HEK293 (cell line): ENCODE results near the gene PHACTR1.

Source experiments
- CTCF ChIA-PET: fragments of 350-600 bp; formaldehyde crosslinking; extraction: SDS; loops from one replicate; lab custom pipeline; 2021; ENCODE audit warnings: antibody characterized with exemption; lab: Yijun Ruan, JAX
- POLR2A ChIA-PET: fragments of 300-600 bp; formaldehyde crosslinking; extraction: SDS; loops from one replicate; lab custom pipeline; 2020; ENCODE audit warnings: antibody characterized with exemption, inconsistent platforms; lab: Yijun Ruan, JAX
- H3K27ac ChIP-seq: fragments of 200-500 bp; sonication (Bioruptor generic); 2 replicates; pipeline ENCODE4 v1.5.1; 2014; ENCODE audit warnings: low read depth, low read length, control low read depth, inconsistent platforms; ENCODE audit errors: extremely low read depth
- H3K36me3 ChIP-seq, 2 experiments: fragments of 200-500 bp in 1 of 2; sonication (Bioruptor generic) in 1 of 2; 1 replicate in 1 of 2; 2 replicates in 1 of 2; pipeline ENCODE4 v1.5.1; 2014 to 2017; ENCODE audit warnings: inconsistent platforms in 2 of 2, low read length in 2 of 2; ENCODE audit not compliant: control insufficient read depth in 2 of 2, insufficient read depth in 1 of 2
- H3K4me1 ChIP-seq: fragments of 200-500 bp; sonication (Bioruptor generic); 2 replicates; pipeline ENCODE4 v1.5.1; 2014; ENCODE audit warnings: mild to moderate bottlenecking, low read length, inconsistent platforms; ENCODE audit not compliant: control insufficient read depth, insufficient read depth
- H3K4me3 ChIP-seq: 2 replicates; pipeline ENCODE4 v1.5.1; 2011; ENCODE audit warnings: low read depth, mild to moderate bottlenecking, control low read depth, low read length, moderate library complexity
- H3K9me3 ChIP-seq: fragments of 200-500 bp; sonication (Bioruptor generic); 2 replicates; pipeline ENCODE4 v1.5.1; 2014; ENCODE audit warnings: low read depth, low read length, inconsistent platforms; ENCODE audit not compliant: control insufficient read depth, insufficient read depth
- BCL6B ChIP-seq: fragments of 450-650 bp; formaldehyde crosslinking; IDR thresholded peaks from 2 replicates; pipeline ENCODE4 v1.5.1; 2017; ENCODE audit warnings: missing biosample characterization, missing genetic modification characterization
- GLI2 ChIP-seq: fragments of 450-650 bp; formaldehyde crosslinking; IDR thresholded peaks from 2 replicates; pipeline ENCODE4; 2017; ENCODE audit warnings: missing biosample characterization, missing genetic modification characterization, low read depth, borderline replicate concordance
- YY1 ChIP-seq: fragments of 450-650 bp; formaldehyde crosslinking; IDR thresholded peaks from 2 replicates; pipeline ENCODE4 v1.5.1; 2018; ENCODE audit warnings: missing biosample characterization, missing genetic modification characterization
- ZBTB21 ChIP-seq: fragments of 450-650 bp; formaldehyde crosslinking; IDR thresholded peaks from 2 replicates; pipeline ENCODE4 v1.5.1; 2017; ENCODE audit warnings: missing biosample characterization, missing genetic modification characterization
- ZBTB48 ChIP-seq: fragments of 450-650 bp; formaldehyde crosslinking; IDR thresholded peaks from 2 replicates; pipeline ENCODE4 v1.5.1; 2016; ENCODE audit warnings: missing biosample characterization, missing genetic modification characterization
- ZBTB6 ChIP-seq: fragments of 450-650 bp; formaldehyde crosslinking; IDR thresholded peaks from 2 replicates; pipeline ENCODE4 v1.5.1; 2017; ENCODE audit warnings: missing biosample characterization, missing genetic modification characterization
- ZNF121 ChIP-seq: fragments of 450-650 bp; formaldehyde crosslinking; IDR thresholded peaks from 2 replicates; pipeline ENCODE4 v1.5.1; 2016; ENCODE audit warnings: missing biosample characterization, missing genetic modification characterization
- ZNF157 ChIP-seq: fragments of 450-650 bp; formaldehyde crosslinking; IDR thresholded peaks from 2 replicates; pipeline ENCODE4 v1.5.1; 2016; ENCODE audit warnings: missing biosample characterization, missing genetic modification characterization
- ZNF221 ChIP-seq: fragments of 450-650 bp; formaldehyde crosslinking; IDR thresholded peaks from 2 replicates; pipeline ENCODE4 v1.5.1; 2017; ENCODE audit warnings: missing biosample characterization, missing genetic modification characterization, borderline replicate concordance
- ZNF341 ChIP-seq: fragments of 450-650 bp; formaldehyde crosslinking; IDR thresholded peaks from 2 replicates; pipeline ENCODE4; 2016; ENCODE audit warnings: low read depth, missing biosample characterization, missing genetic modification characterization
- ZNF362 ChIP-seq: fragments of 450-650 bp; formaldehyde crosslinking; IDR thresholded peaks from 2 replicates; pipeline ENCODE4 v1.5.1; 2016; ENCODE audit warnings: missing biosample characterization, missing genetic modification characterization
- ZNF394 ChIP-seq: fragments of 450-650 bp; formaldehyde crosslinking; IDR thresholded peaks from 2 replicates; pipeline ENCODE4 v1.5.1; 2016; ENCODE audit warnings: missing biosample characterization, missing genetic modification characterization, mild to moderate bottlenecking, moderate library complexity, borderline replicate concordance
- ZNF416 ChIP-seq: fragments of 450-650 bp; formaldehyde crosslinking; IDR thresholded peaks from 2 replicates; pipeline ENCODE4 v1.5.1; 2016; ENCODE audit warnings: missing biosample characterization, missing genetic modification characterization
- ZNF623 ChIP-seq: fragments of 450-650 bp; formaldehyde crosslinking; IDR thresholded peaks from 2 replicates; pipeline ENCODE4 v1.5.1; 2016; ENCODE audit warnings: missing biosample characterization, missing genetic modification characterization
- ZNF670 ChIP-seq: fragments of 450-650 bp; formaldehyde crosslinking; IDR thresholded peaks from 2 replicates; pipeline ENCODE4 v1.5.1; 2016; ENCODE audit warnings: missing biosample characterization, missing genetic modification characterization, low read depth
- TF ChIP-seq, protein P1 (sequence below): fragments of 450-650 bp; formaldehyde crosslinking; IDR thresholded peaks from 2 replicates; pipeline ENCODE4 v1.5.1; 2016; ENCODE audit warnings: missing biosample characterization, missing genetic modification characterization

Gene PHACTR1

GRCh38 chr6:13303668-13304017, 587.1 kb downstream of the PHACTR1 start:
- H3K9me3 ChIP-seq: no peaks in the 10 kb centered on the region
- 0 out of 2 replicates have a peak overlapping the region, but pooled peaks have one; percentile 34 for H3K27ac ChIP-seq
- POLR2A ChIA-PET: no interaction called here
- peaks cover 6% of the 10 kb centered on the region for H3K4me1 ChIP-seq
- no peak overlapping the region for H3K4me3 ChIP-seq
- TF ChIP-seq ZBTB6 (tag by site-specific recombination): 0 out of 2 replicates have a peak, but pooled peaks have one; percentile 47
- no peak for TF ChIP-seq ZNF362
- 0 out of 2 replicates have a peak, but pooled peaks have one; percentile 69 for TF ChIP-seq ZBTB48 (tag by site-specific recombination)
- no peak for TF ChIP-seq ZNF221 (tag by site-specific recombination)
- TF ChIP-seq, all 188 proteins: peak for 2
- H3K36me3 ChIP-seq: peaks cover 10 to 84% of the 10 kb centered on the region in 2 experiments; a peak in 2 of 3 replicates
- CTCF ChIA-PET: interaction anchor here (0.6 kb wide), 1 partner anchor 24 kb away, joined by 3 read pairs; no protein-coding TSS in a partner anchor

DNA sequence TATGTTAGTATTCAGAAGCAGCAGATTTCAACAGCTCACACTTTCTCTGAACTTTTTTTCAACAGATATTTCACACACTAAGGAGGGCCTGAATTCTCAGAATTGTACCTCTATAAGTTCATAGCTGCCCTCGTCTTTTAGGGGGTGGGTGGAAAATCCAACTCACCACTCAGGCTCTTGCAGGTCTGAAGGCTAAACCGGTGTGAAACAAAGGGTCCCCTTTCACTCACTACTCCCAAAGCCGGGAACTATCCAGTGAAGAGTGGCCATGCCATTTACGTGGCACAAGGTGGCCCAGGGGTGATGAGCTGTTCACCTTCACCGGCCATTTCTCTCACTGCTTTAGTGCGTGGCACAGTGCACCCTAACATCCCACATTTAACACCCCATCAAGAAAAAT, 587.5 kb downstream of the PHACTR1 start:
- Histone ChIP-seq H3K27ac (no peak overlapping the region), H3K4me3 (no peak overlapping the region), H3K36me3 (peaks cover 10 to 84% of the 10 kb centered on the region in 2 experiments; a peak in 2 of 3 replicates), H3K9me3 (no peaks in the 10 kb centered on the region), H3K4me1 (peaks cover 6% of the 10 kb centered on the region)
- POLR2A ChIA-PET: no interaction called here
- CTCF ChIA-PET: interaction anchor here (0.6 to 1.0 kb wide), 2 partner anchors 23 to 26 kb away, joined by 3 read pairs; no protein-coding TSS in a partner anchor
- TF ChIP-seq BCL6B (no peak), ZNF623 (tag by site-specific recombination) (no peak), ZNF121 (tag by site-specific recombination) (no peak), GLI2 (tag by site-specific recombination) (no peak), ZNF341 (tag by site-specific recombination) (no peak), ZNF394 (tag by site-specific recombination) (no peak), YY1 (no peak)
- TF ChIP-seq, protein P1, sequence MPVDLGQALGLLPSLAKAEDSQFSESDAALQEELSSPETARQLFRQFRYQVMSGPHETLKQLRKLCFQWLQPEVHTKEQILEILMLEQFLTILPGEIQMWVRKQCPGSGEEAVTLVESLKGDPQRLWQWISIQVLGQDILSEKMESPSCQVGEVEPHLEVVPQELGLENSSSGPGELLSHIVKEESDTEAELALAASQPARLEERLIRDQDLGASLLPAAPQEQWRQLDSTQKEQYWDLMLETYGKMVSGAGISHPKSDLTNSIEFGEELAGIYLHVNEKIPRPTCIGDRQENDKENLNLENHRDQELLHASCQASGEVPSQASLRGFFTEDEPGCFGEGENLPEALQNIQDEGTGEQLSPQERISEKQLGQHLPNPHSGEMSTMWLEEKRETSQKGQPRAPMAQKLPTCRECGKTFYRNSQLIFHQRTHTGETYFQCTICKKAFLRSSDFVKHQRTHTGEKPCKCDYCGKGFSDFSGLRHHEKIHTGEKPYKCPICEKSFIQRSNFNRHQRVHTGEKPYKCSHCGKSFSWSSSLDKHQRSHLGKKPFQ (tag by site-specific recombination): no peak

DNA sequence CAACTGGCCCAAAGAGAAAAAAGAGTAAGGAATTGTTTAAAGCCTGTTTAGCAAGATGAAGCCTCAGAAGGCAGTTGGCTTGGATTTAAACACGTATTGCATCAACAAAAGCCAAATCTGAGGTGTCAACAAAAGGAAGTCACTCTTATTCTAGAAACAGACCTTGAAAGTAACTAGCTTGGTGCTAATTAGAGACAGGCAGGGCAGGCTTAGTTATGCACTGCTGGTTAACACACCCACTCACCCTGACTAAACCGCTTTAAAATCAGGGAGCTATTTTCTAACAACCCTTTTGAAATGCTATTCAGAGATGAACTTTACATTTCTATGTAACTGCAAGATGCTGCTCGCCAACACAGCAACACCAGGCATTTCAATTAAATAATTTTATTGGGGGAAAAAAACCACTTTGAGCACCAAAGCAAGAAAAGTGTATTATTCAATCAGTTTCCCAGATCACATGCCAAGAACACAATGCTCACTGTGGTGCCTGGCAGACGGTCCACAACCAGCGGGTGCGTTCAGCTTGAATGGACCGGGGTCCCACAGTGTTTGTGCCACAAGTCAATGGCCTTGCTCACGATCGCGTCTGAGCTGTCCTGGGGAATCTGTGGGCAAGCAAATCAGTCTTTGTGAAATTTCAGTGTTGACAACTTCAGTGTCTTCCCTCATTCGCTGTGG, 588.2 kb downstream of the PHACTR1 start:
- POLR2A ChIA-PET: no interaction called here
- Histone ChIP-seq H3K36me3 (peaks cover 10 to 82% of the 10 kb centered on the region in 2 experiments; a peak in 2 of 3 replicates), H3K4me1 (peaks cover 6% of the 10 kb centered on the region)
- no peak for TF ChIP-seq ZBTB21 (tag by site-specific recombination)
- no peak for TF ChIP-seq ZNF157
- TF ChIP-seq ZNF670: no peak
- TF ChIP-seq ZNF416: no peak
- TF ChIP-seq, all 188 proteins: peak for 0
- CTCF ChIA-PET: interaction anchor here (1.0 kb wide), 1 partner anchor 26 kb away, joined by 3 read pairs; no protein-coding TSS in a partner anchor
- Histone ChIP-seq H3K27ac (no peak overlapping the region), H3K9me3 (no peaks in the 10 kb centered on the region), H3K4me3 (no peak overlapping the region)
